ENCODE measurements around the gene CBR1.

DNA sequence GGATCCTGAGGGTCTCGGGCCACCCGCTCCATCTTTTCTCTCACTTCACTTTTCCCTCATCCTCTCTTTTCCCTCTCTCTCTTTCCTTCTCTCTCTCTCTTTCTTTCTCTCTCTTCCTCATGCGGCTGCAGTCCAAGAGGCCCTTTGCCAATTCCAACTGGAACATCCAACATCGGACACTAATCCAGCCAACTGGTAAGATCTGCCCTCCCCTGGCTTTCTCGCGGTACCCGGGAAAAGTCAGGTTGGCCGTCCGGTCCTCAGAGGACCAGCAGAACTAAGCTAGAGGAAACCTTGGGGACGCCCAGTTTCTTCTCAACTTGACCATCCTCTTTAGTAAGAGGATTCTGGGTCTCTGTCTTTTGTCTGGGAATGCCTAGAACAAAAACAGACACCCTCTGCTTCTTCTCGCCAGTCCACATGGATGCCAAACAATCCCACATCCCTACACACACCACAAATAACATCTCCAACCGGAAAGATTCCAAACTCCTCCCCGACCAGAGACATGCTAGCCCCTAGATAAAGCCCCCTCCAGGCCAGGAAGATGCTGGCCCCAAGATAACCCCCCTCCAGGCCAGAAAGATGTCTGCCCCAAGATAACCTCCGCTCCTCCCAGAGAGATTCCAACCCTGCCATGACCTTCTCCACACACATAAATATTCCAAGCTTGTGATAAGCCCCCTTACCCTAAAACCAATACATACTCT is 6.3 kb upstream of the CBR1 start:
- TF ChIP-seq MAX (IDR thresholded peaks at IDR 0.05; ENCODE audit: insufficient read depth, insufficient read length) (no peak), POLR2AphosphoS5 (IDR thresholded peaks at IDR 0.05; ENCODE audit: insufficient read depth, low read depth, low read length) (no peak), POLR2A (IDR thresholded peaks at IDR 0.05; ENCODE audit: low read depth, low read length) (no peak), EZH2 (IDR thresholded peaks at IDR 0.05; ENCODE audit: borderline replicate concordance, low read depth, low read length, severe bottlenecking) (no peak), MYC (IDR thresholded peaks at IDR 0.05; ENCODE audit: low read depth, low read length) (no peak), GATA2 (IDR thresholded peaks at IDR 0.05; ENCODE audit: insufficient read depth, insufficient read length, low read depth, low read length) (no peak), JUN (IDR thresholded peaks at IDR 0.05; ENCODE audit: borderline replicate concordance, insufficient read depth, insufficient read length, low read depth) (no peak), FOS (IDR thresholded peaks at IDR 0.05; ENCODE audit: borderline replicate concordance, insufficient read depth, low read length) (no peak)
- TF ChIP-seq, protein P1, sequence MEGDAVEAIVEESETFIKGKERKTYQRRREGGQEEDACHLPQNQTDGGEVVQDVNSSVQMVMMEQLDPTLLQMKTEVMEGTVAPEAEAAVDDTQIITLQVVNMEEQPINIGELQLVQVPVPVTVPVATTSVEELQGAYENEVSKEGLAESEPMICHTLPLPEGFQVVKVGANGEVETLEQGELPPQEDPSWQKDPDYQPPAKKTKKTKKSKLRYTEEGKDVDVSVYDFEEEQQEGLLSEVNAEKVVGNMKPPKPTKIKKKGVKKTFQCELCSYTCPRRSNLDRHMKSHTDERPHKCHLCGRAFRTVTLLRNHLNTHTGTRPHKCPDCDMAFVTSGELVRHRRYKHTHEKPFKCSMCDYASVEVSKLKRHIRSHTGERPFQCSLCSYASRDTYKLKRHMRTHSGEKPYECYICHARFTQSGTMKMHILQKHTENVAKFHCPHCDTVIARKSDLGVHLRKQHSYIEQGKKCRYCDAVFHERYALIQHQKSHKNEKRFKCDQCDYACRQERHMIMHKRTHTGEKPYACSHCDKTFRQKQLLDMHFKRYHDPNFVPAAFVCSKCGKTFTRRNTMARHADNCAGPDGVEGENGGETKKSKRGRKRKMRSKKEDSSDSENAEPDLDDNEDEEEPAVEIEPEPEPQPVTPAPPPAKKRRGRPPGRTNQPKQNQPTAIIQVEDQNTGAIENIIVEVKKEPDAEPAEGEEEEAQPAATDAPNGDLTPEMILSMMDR (IDR thresholded peaks at IDR 0.05; ENCODE audit: extremely low read depth in 1 of 2, insufficient read depth in 1 of 2, low read depth in 1 of 2, low read length in 2 of 2), result no peak

All from endothelial cell of umbilical vein (primary cell).